Nephron (organoid): ENCODE results near the gene ARMC12.

ENCODE experiments used
- H3K27ac Mint-ChIP-seq, 3 experiments: 2 replicates each; pipeline ENCODE4 v1.8.0; 2020; ENCODE audit warnings: mixed read lengths in 3 of 3, mild to moderate bottlenecking in 2 of 3, moderate library complexity in 1 of 3
- H3K27me3 Mint-ChIP-seq: 2 replicates; pipeline ENCODE4 v1.8.0; 2021; ENCODE audit warnings: low read depth, mild to moderate bottlenecking, moderate library complexity, mixed read lengths
- H3K36me3 Mint-ChIP-seq: 2 replicates; pipeline ENCODE4 v1.8.0; 2020; ENCODE audit warnings: low read depth, mixed read lengths
- H3K4me1 Mint-ChIP-seq: 2 replicates; pipeline ENCODE4 v1.8.0; 2020; ENCODE audit warnings: mixed read lengths
- H3K4me3 Mint-ChIP-seq, 3 experiments: 2 replicates each; pipeline ENCODE4 v1.8.0; 2020; ENCODE audit warnings: mild to moderate bottlenecking in 3 of 3, mixed read lengths in 3 of 3, moderate library complexity in 2 of 3
- H3K9me3 Mint-ChIP-seq: 2 replicates; pipeline ENCODE4 v1.8.0; 2020; ENCODE audit warnings: mixed read lengths
- TF ChIP-seq, protein P1 (sequence below), 3 experiments: fragments of 200-600 bp; sonication (generic); IDR thresholded peaks; one replicate each; pipeline ENCODE4 v1.5.0; 2021; ENCODE audit warnings: antibody characterized with exemption in 3 of 3; ENCODE audit not compliant: unreplicated experiment in 3 of 3

Gene ARMC12

GRCh38 chr6:35707714-35708407 lies 29.0 kb upstream of the ARMC12 start:
- Mint-ChIP-seq H3K4me3 (no peak overlapping the region), H3K4me1 (no peaks in the 10 kb centered on the region), H3K9me3 (peaks cover 2% of the 10 kb centered on the region), H3K27me3 (no peaks in the 10 kb centered on the region), H3K36me3 (no peaks in the 10 kb centered on the region), H3K27ac (no peak overlapping the region)
- TF ChIP-seq, protein P1, sequence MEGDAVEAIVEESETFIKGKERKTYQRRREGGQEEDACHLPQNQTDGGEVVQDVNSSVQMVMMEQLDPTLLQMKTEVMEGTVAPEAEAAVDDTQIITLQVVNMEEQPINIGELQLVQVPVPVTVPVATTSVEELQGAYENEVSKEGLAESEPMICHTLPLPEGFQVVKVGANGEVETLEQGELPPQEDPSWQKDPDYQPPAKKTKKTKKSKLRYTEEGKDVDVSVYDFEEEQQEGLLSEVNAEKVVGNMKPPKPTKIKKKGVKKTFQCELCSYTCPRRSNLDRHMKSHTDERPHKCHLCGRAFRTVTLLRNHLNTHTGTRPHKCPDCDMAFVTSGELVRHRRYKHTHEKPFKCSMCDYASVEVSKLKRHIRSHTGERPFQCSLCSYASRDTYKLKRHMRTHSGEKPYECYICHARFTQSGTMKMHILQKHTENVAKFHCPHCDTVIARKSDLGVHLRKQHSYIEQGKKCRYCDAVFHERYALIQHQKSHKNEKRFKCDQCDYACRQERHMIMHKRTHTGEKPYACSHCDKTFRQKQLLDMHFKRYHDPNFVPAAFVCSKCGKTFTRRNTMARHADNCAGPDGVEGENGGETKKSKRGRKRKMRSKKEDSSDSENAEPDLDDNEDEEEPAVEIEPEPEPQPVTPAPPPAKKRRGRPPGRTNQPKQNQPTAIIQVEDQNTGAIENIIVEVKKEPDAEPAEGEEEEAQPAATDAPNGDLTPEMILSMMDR (IDR thresholded peaks at IDR 0.05; ENCODE audit: unreplicated experiment in 3 of 3): no peak

- TF ChIP-seq, protein P1 (IDR thresholded peaks at IDR 0.05; ENCODE audit: unreplicated experiment in 3 of 3): no peak
- H3K36me3 Mint-ChIP-seq: no peaks in the 10 kb centered on the region
- H3K27ac Mint-ChIP-seq: no peak overlapping the region
- H3K4me1 Mint-ChIP-seq: no peaks in the 10 kb centered on the region
- no peaks in the 10 kb centered on the region for H3K27me3 Mint-ChIP-seq
- H3K9me3 Mint-ChIP-seq: peaks cover 2% of the 10 kb centered on the region
- no peak overlapping the region for H3K4me3 Mint-ChIP-seq
Measured at GRCh38 chr6:35708585-35708984, 28.2 kb upstream of the ARMC12 start.

DNA sequence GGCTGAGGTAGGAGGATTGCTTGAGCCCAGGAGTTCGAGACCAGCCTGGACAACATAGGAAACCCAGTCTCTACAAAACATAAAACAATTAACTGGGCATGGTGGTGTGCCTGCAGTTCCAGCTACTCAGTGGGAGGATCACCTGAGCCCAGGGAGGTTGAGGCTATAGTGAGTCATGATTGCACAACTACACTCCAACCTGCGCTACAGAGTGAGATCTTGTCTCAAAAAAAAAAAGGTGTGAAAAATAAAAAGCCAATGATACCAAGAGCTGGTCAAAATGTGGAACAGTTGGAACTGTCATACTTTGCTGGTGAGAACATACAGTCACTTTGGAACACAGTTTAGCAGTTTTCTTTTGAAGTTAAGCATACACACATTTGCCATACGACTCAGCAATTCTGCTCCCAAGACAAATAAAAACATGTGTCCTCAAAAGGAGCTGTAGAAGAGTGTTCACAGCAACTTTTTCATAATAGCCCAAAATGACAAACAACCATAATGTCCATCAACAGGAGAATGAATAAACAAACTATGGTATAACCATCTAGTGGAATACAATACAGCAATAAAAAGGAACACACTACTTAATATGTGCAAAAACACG lies 26.5 kb upstream of the ARMC12 start:
- H3K4me1 Mint-ChIP-seq: no peaks in the 10 kb centered on the region
- H3K36me3 Mint-ChIP-seq: no peaks in the 10 kb centered on the region
- no peak overlapping the region for H3K4me3 Mint-ChIP-seq
- H3K27ac Mint-ChIP-seq: peak overlapping the region in 2 of 3 experiments; percentile 5 to 64
- no peaks in the 10 kb centered on the region for H3K9me3 Mint-ChIP-seq
- no peaks in the 10 kb centered on the region for H3K27me3 Mint-ChIP-seq
- TF ChIP-seq, protein P1 (IDR thresholded peaks at IDR 0.05; ENCODE audit: unreplicated experiment in 3 of 3): no peak

DNA sequence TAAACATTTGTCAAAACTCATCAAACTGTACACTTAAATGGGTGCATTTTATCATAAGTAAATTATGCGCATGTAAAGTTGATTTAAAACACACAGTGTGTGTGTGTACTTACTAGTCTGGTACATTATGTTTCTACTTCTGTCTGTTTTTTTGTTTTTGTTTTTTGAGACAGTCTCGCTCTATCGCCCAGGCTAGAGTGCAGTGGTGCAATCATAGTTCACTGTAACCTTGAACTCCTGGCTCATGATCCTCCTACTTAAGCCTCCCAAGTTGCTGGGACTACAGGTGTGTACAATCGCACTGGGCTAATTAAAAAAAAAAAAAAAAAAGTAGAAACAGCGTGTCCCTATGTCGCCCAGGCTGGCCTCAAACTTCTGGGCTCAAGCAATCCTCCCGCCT lies 25.1 kb upstream of the ARMC12 start:
- Mint-ChIP-seq H3K4me1 (no peaks in the 10 kb centered on the region), H3K9me3 (no peaks in the 10 kb centered on the region), H3K4me3 (no peak overlapping the region), H3K27ac (no peak overlapping the region), H3K36me3 (no peaks in the 10 kb centered on the region), H3K27me3 (no peaks in the 10 kb centered on the region)
- TF ChIP-seq, protein P1 (IDR thresholded peaks at IDR 0.05; ENCODE audit: unreplicated experiment in 3 of 3): no peak

DNA sequence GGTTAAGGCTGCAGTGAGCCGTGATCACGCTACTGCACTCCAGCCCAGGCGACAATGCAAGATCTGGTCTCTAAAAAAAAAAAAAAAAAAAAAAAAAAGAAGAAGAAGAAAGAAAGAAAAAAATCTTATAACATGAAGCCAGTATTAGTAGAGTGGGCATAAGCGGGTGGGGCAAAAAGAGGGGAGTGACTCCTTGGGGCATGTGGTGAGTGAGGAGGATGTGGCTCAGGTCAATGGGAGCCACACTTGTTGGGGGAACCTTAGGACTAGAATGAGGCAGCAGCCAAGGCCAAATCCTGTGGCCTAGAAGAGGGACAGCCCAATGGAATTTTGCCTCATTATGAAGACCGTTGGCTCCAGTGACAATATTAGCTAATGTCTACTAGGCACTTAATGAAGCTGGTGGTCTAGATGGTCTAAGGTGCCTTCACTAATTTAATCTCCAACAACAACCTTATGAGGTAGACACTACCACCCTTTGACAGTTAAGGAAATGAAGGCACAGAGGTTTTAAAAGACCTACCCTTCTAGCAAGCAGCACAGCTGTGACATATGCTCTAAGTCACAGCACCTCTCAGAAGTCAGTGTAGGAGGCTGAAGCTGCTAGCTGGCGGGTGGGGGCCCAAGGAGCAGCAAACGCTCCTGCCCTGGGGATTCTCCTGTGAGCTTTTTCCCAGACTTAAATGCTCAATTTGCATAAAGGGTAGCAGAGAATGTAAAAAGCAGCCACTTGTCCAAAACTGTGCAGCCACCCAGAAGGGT lies 23.6 kb upstream of the ARMC12 start:
- H3K36me3 Mint-ChIP-seq: no peaks in the 10 kb centered on the region

More for the DNA sequence above, 23.6 kb upstream of the ARMC12 start:
- Mint-ChIP-seq H3K4me1 (peaks cover 11% of the 10 kb centered on the region), H3K9me3 (no peaks in the 10 kb centered on the region), H3K27me3 (peaks cover 6% of the 10 kb centered on the region), H3K4me3 (no peak overlapping the region), H3K27ac (peak overlapping the region in 1 of 3 experiments; percentile 46)
- TF ChIP-seq, protein P1 (IDR thresholded peaks at IDR 0.05; ENCODE audit: unreplicated experiment in 3 of 3): no peak
